ENCODE data around the gene CGNL1.

Gene CGNL1

GRCh38 chr15:57528940-57529565, 152.7 kb downstream of the CGNL1 start:
- DNase-seq, result no peak

- DNase-seq, result no peak
Measured at GRCh38 chr15:57529748-57530147, 153.4 kb downstream of the CGNL1 start.

GRCh38 chr15:57532731-57533447, 156.6 kb downstream of the CGNL1 start:
- no peak for DNase-seq

GRCh38 chr15:57533448-57533799, 157.1 kb downstream of the CGNL1 start:
- DNase-seq, result no peak

GRCh38 chr15:57534281-57534680, 158.0 kb downstream of the CGNL1 start:
- DNase-seq, result no peak

- no peak for DNase-seq
Measured at GRCh38 chr15:57537072-57537471, 160.8 kb downstream of the CGNL1 start.

GRCh38 chr15:57537488-57538264, 161.4 kb downstream of the CGNL1 start:
- DNase-seq, result no peak

- DNase-seq, result no peak
Measured at GRCh38 chr15:57538265-57538529, 161.9 kb downstream of the CGNL1 start.

- DNase-seq, result no peak
Measured at GRCh38 chr15:57538821-57539220, 162.5 kb downstream of the CGNL1 start.

- DNase-seq, result no peak
Measured at GRCh38 chr15:57540211-57540610, 163.9 kb downstream of the CGNL1 start.

- no peak for DNase-seq
Measured at GRCh38 chr15:57540736-57541135, 164.4 kb downstream of the CGNL1 start.

GRCh38 chr15:57541271-57541670, 165.0 kb downstream of the CGNL1 start:
- DNase-seq, result no peak

GRCh38 chr15:57541805-57542504, 165.7 kb downstream of the CGNL1 start:
- DNase-seq, result no peak

GRCh38 chr15:57542505-57542817, 166.2 kb downstream of the CGNL1 start:
- DNase-seq, result no peak

- DNase-seq, result no peak
Measured at GRCh38 chr15:57544848-57545480, 168.7 kb downstream of the CGNL1 start.

- no peak for DNase-seq
Measured at GRCh38 chr15:57545995-57546394, 169.7 kb downstream of the CGNL1 start.

GRCh38 chr15:57547243-57547755, 171.0 kb downstream of the CGNL1 start:
- no peak for DNase-seq

GRCh38 chr15:57548351-57548750, 172.0 kb downstream of the CGNL1 start:
- no peak for DNase-seq

- no peak for DNase-seq
Measured at GRCh38 chr15:57548835-57549234, 172.5 kb downstream of the CGNL1 start.

- DNase-seq, result no peak
Measured at GRCh38 chr15:57549935-57550334, 173.6 kb downstream of the CGNL1 start.

- no peak for DNase-seq
Measured at GRCh38 chr15:57550640-57551039, 174.3 kb downstream of the CGNL1 start.

GRCh38 chr15:57551715-57552677, 175.7 kb downstream of the CGNL1 start:
- no peak for DNase-seq

All from activated naive CD4-positive, alpha-beta T cell treated with anti-CD3 and anti-CD28 coated beads, Interleukin-2, amount 50 U/mL, for 16 hours (primary cell).